Esophagus squamous epithelium (tissue), 5 donors: ENCODE measurements around the gene CTNNA2. TPM values are rescaled to one million over a fixed set of nuclear protein-coding genes. Genes with fewer than 3 reads are reported as not detected.
"Not testable (repeated sequence)": the region's sequence is repeated elsewhere in the genome, so short reads cannot be mapped to it uniquely, and the experiment has no call there.

Source experiments
- DNase-seq: peaks from one replicate; lab custom pipeline; 2025; lab: John Stamatoyannopoulos, UW
- H3K27ac ChIP-seq, 4 donors: fragments of 200-600 bp; sonication (generic); one replicate each; pipeline ENCODE4 v1.5.1; 2016 to 2019; ENCODE audit warnings: mild to moderate bottlenecking in 1 of 4
- H3K27me3 ChIP-seq, 4 donors: fragments of 200-600 bp; sonication (generic); 1 replicate in 3 of 4; 2 replicates in 1 of 4; pipeline versions ENCODE4 v1.5.1 to v1.6.0; 2017 to 2021; ENCODE audit warnings: antibody characterized with exemption in 1 of 4
- H3K36me3 ChIP-seq, 3 donors: fragments of 200-600 bp; sonication (generic); one replicate each; pipeline ENCODE4 v1.5.1; 2016 to 2019
- H3K4me1 ChIP-seq, 3 donors: fragments of 200-600 bp; sonication (generic); one replicate each; pipeline ENCODE4 v1.5.1; 2017 to 2019
- H3K4me3 ChIP-seq, 4 donors: fragments of 200-600 bp; sonication (generic); 1 replicate in 3 of 4; 2 replicates in 1 of 4; pipeline ENCODE4 v1.5.1; 2016 to 2019; ENCODE audit warnings: mild to moderate bottlenecking in 2 of 4, moderate library complexity in 1 of 4
- H3K9me3 ChIP-seq, 3 donors: fragments of 200-600 bp; sonication (generic); one replicate each; pipeline ENCODE4 v1.5.1; 2016 to 2019
- POLR2A ChIP-seq, 4 donors: fragments of 450-650 bp; IDR thresholded peaks; one replicate each; pipeline ENCODE4 v1.6.1; 2017; ENCODE audit warnings: antibody characterized with exemption in 4 of 4, mild to moderate bottlenecking in 4 of 4, moderate library complexity in 3 of 4
- WGBS, 2 donors: methylation state at CpG; one replicate each; pipeline ENCODE4 v1.1.5; 2018; 5-methylcytosine and 5-hydroxymethylcytosine counted together
- intact Hi-C: fragments of 100-400 bp; cut with DNase I; formaldehyde crosslinking; loops from one replicate; pipeline ENCODE4 v1.15.0; 2022
- total RNA-seq, 4 donors: library from RNA; depleted of rRNA; stranded (reverse); fragments of >200 nt; gene quantifications; one replicate each; pipeline ENCODE4 v1.1.0, GENCODE V29; 2016
- TF ChIP-seq, protein P1 (sequence below), 6 experiments: fragments of 450-650 bp in 4 of 6; fragments of 200-600 bp in 2 of 6; sonication (generic) in 2 of 6; IDR thresholded peaks; one replicate each; pipeline ENCODE4 v1.5.1; 2016 to 2019; ENCODE audit warnings: antibody characterized with exemption in 6 of 6, mild to moderate bottlenecking in 4 of 6, moderate library complexity in 4 of 6
- donor health status: DM: yes; HTN: yes; CAD: no.

The CTNNA2 gene
- total RNA-seq, 4 donors from 2014 or later: not detected

DNA sequence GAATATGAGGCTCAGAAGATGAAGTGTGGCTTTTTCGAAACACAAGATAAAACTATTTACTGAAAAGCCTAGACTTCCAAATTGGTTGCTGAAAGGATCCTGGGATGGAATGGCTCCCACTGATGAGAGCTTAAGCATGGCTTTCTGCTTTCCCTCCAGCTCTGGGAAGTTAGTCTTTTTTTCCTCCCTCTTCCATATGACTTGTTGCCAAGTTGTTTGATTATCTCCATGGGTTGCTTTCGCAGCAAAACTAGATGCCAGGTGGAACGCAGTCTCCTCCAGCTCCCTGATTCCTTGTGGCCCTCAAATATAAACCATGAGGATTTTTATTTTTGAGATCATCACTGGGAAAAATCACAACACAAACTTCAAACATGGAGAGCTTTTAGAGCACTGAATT is 515.2 kb downstream of the CTNNA2 start:
- intact Hi-C loops: no loop called here
- H3K27me3 ChIP-seq: no peaks in the 10 kb centered on the region
- no peak for TF ChIP-seq POLR2A (IDR thresholded peaks at IDR 0.05)
- H3K9me3 ChIP-seq: peaks cover 0 to 4% (median 0%) of the 10 kb centered on the region in 3 donors
- H3K4me3 ChIP-seq: no peak overlapping the region
- 73 to 76% methylated on average over 3 of the region's 3 CpGs for WGBS, 2 donors
- DNase-seq: no peak
- no peak overlapping the region for H3K27ac ChIP-seq
- H3K36me3 ChIP-seq: no peaks in the 10 kb centered on the region
- H3K4me1 ChIP-seq: no peaks in the 10 kb centered on the region

- DNase-seq: no peak
- TF ChIP-seq, protein P1, sequence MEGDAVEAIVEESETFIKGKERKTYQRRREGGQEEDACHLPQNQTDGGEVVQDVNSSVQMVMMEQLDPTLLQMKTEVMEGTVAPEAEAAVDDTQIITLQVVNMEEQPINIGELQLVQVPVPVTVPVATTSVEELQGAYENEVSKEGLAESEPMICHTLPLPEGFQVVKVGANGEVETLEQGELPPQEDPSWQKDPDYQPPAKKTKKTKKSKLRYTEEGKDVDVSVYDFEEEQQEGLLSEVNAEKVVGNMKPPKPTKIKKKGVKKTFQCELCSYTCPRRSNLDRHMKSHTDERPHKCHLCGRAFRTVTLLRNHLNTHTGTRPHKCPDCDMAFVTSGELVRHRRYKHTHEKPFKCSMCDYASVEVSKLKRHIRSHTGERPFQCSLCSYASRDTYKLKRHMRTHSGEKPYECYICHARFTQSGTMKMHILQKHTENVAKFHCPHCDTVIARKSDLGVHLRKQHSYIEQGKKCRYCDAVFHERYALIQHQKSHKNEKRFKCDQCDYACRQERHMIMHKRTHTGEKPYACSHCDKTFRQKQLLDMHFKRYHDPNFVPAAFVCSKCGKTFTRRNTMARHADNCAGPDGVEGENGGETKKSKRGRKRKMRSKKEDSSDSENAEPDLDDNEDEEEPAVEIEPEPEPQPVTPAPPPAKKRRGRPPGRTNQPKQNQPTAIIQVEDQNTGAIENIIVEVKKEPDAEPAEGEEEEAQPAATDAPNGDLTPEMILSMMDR (IDR thresholded peaks at IDR 0.05): no peak
- no peak for TF ChIP-seq POLR2A (IDR thresholded peaks at IDR 0.05)
These were observed 515.7 kb downstream of the CTNNA2 start for GRCh38 chr2:80028584-80028983.

GRCh38 chr2:80030135-80030534 is 517.3 kb downstream of the CTNNA2 start:
- Histone ChIP-seq H3K4me1 (no peaks in the 10 kb centered on the region), H3K36me3 (no peaks in the 10 kb centered on the region), H3K27me3 (no peaks in the 10 kb centered on the region), H3K4me3 (no peak overlapping the region), H3K27ac (no peak overlapping the region), H3K9me3 (no peaks in the 10 kb centered on the region)
- no peak for DNase-seq
- WGBS, 2 donors: 44 to 48% methylated on average over 2 of the region's 2 CpGs
- no peak for TF ChIP-seq POLR2A (IDR thresholded peaks at IDR 0.05)
- TF ChIP-seq, protein P1 (IDR thresholded peaks at IDR 0.05): no peak
- intact Hi-C loops: no loop called here

More at GRCh38 chr2:80028584-80028983, 515.7 kb downstream of the CTNNA2 start:
- Histone ChIP-seq H3K27ac (no peak overlapping the region), H3K9me3 (peaks cover 0 to 4% (median 0%) of the 10 kb centered on the region in 3 donors), H3K4me3 (no peak overlapping the region), H3K4me1 (no peaks in the 10 kb centered on the region), H3K27me3 (no peaks in the 10 kb centered on the region), H3K36me3 (no peaks in the 10 kb centered on the region)
- intact Hi-C loops: no loop called here

DNA sequence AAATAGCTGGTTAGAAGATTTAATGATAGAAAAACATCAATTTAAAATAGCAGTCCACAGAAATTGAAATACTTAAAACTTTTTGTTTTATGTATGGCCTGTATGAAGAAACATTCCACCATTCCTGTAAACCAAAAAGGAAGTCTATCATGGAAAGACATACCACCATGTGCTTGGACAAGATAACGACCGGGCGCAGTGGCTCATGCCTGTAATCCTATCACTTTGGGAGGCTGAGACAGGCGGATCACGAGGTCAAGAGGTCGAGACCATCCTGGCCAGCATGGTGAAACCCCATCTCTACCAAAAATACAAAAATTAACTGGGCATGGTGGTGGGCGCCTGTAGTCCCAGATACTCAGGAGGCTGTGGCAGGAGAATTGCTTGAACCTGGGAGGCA is 519.8 kb downstream of the CTNNA2 start:
- H3K27ac ChIP-seq, DNase-seq, H3K4me3 ChIP-seq, H3K4me1 ChIP-seq, intact Hi-C loops, H3K27me3 ChIP-seq, H3K36me3 ChIP-seq, H3K9me3 ChIP-seq: not testable (repeated sequence)
- WGBS, 2 donors: 75 to 78% methylated on average over 7 of the region's 7 CpGs

DNA sequence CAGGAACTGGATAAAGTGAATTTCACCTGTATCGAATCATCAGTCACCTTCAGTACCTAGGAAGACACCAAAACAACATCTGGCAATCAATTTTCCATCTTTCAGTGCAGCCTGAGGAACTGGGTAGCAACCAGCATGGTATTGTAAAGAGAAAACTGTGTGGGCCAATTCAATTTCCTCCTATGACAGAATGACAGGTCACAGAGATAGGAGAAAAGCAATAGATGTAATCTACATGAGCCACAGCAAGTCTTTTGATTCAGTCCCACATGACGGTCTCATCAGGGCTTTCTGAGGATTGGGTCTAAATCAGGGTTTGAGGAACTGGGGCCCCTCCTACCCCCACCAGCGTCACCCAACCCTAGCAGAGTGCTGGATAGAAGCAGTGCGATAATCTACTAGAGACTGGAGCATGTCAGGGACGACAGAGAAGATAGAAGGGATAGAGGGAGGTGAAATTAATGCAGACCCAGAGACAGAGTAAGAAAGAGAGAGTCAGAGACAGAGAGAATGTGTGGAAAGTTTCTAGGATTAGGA is 523.0 kb downstream of the CTNNA2 start:
- Histone ChIP-seq H3K27ac (no peak overlapping the region), H3K9me3 (no peaks in the 10 kb centered on the region), H3K4me1 (no peaks in the 10 kb centered on the region), H3K36me3 (no peaks in the 10 kb centered on the region), H3K27me3 (no peaks in the 10 kb centered on the region), H3K4me3 (no peak overlapping the region)
- TF ChIP-seq POLR2A (IDR thresholded peaks at IDR 0.05): no peak
- TF ChIP-seq, protein P1 (IDR thresholded peaks at IDR 0.05): no peak
- DNase-seq: no peak
- intact Hi-C loops: no loop called here
- 44 to 61% methylated on average over 5 of the region's 5 CpGs for WGBS, 2 donors

GRCh38 chr2:80037310-80037709 is 524.5 kb downstream of the CTNNA2 start:
- TF ChIP-seq POLR2A (IDR thresholded peaks at IDR 0.05): no peak
- TF ChIP-seq, protein P1 (IDR thresholded peaks at IDR 0.05): no peak
- intact Hi-C loops: no loop called here
- H3K36me3 ChIP-seq: no peaks in the 10 kb centered on the region
- WGBS, 2 donors: 63 to 67% methylated on average over 4 of the region's 4 CpGs
- no peaks in the 10 kb centered on the region for H3K27me3 ChIP-seq
- no peak overlapping the region for H3K27ac ChIP-seq
- no peak for DNase-seq
- H3K9me3 ChIP-seq: no peaks in the 10 kb centered on the region
- no peak overlapping the region for H3K4me3 ChIP-seq
- no peaks in the 10 kb centered on the region for H3K4me1 ChIP-seq
